Breast epithelium (tissue), 3 donors: ENCODE measurements around the gene ARF1.

ENCODE experiments used
- POLR2A ChIP-seq: fragments of 450-650 bp; IDR thresholded peaks from one replicate; pipeline ENCODE4 v1.6.1; 2016; ENCODE audit warnings: antibody characterized with exemption, mild to moderate bottlenecking, moderate library complexity
- POLR2AphosphoS5 ChIP-seq, 3 donors: sonication (generic); formaldehyde crosslinking; IDR thresholded peaks; one replicate each; pipeline ENCODE4 v1.6.1; 2017; ENCODE audit warnings: antibody characterized with exemption in 3 of 3
- TF ChIP-seq, protein P1 (sequence below), 3 donors: fragments of 450-650 bp; IDR thresholded peaks; one replicate each; pipeline ENCODE4 v1.5.1; 2016 to 2017; ENCODE audit warnings: antibody characterized with exemption in 3 of 3, mild to moderate bottlenecking in 3 of 3, moderate library complexity in 3 of 3

DNA sequence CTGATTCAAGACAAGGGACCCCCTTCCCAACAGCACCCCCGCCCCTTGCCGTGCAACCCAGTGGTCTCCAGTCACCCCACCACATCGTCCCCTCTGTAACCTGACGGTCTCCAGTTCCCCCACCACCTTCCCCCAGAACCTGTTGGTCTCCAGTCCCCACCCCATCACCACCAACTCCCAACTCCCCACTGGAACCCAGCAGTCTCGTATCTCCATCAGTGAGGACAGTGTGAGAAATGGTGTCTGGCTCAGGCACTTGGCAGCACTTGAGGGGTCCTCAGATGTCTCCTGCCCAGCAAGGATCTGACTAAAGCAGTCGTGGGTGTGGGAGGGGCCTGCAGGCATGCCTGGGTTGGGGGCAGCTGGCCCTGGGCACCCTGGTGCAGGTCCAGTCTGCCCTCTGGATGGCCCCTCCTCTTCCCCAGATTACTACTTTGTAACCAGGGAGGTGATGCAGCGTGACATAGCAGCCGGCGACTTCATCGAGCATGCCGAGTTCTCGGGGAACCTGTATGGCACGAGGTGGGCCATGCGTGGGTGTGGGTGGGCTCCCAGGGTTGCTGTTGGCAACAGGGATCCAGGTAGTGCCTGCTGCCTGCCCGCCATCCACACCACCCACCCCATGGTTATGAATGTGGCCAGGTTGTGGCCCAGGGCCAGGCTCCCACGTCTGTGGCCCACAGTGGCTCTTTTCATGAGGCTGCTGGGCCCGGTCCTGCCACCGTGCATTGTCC lies 64.1 kb downstream of the ARF1 start:
- TF ChIP-seq, protein P1, sequence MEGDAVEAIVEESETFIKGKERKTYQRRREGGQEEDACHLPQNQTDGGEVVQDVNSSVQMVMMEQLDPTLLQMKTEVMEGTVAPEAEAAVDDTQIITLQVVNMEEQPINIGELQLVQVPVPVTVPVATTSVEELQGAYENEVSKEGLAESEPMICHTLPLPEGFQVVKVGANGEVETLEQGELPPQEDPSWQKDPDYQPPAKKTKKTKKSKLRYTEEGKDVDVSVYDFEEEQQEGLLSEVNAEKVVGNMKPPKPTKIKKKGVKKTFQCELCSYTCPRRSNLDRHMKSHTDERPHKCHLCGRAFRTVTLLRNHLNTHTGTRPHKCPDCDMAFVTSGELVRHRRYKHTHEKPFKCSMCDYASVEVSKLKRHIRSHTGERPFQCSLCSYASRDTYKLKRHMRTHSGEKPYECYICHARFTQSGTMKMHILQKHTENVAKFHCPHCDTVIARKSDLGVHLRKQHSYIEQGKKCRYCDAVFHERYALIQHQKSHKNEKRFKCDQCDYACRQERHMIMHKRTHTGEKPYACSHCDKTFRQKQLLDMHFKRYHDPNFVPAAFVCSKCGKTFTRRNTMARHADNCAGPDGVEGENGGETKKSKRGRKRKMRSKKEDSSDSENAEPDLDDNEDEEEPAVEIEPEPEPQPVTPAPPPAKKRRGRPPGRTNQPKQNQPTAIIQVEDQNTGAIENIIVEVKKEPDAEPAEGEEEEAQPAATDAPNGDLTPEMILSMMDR (IDR thresholded peaks at IDR 0.05), result no peak
- no peak for TF ChIP-seq POLR2A
- no peak for TF ChIP-seq POLR2AphosphoS5 (IDR thresholded peaks at IDR 0.05)
